GM23248 (cell line): ENCODE results near the gene SYNDIG1. TPM values are rescaled to one million over a fixed set of nuclear protein-coding genes. Genes with fewer than 3 reads are reported as not detected.

Source experiments
- DNase-seq: peaks from one replicate; pipeline ENCODE4 v3.0.0-alpha.2; 2015
- H2AFZ ChIP-seq: fragments of 200-600 bp; sonication (generic); 2 replicates; pipeline ENCODE4 v1.6.1; 2016; ENCODE audit warnings: antibody characterized with exemption
- H3F3A ChIP-seq: fragments of 200-600 bp; sonication (generic); 2 replicates; pipeline ENCODE4 v1.6.1; 2016; ENCODE audit warnings: mild to moderate bottlenecking, antibody characterized with exemption, mixed run types; ENCODE audit not compliant: insufficient read depth
- H3K27ac ChIP-seq: fragments of 200-600 bp; sonication (generic); 2 replicates; pipeline ENCODE4 v1.5.1; 2016; ENCODE audit warnings: mild to moderate bottlenecking
- H3K27me3 ChIP-seq: fragments of 200-600 bp; sonication (generic); replicated peaks from 2 replicates; pipeline ENCODE4 v1.6.1; 2016; ENCODE audit warnings: mild to moderate bottlenecking; ENCODE audit not compliant: insufficient read depth
- H3K36me3 ChIP-seq: fragments of 200-600 bp; sonication (generic); 2 replicates; pipeline ENCODE4 v1.6.1; 2016; ENCODE audit warnings: low read depth, mild to moderate bottlenecking
- H3K4me1 ChIP-seq: fragments of 200-600 bp; sonication (generic); 2 replicates; pipeline ENCODE4 v1.6.1; 2016; ENCODE audit warnings: mild to moderate bottlenecking; ENCODE audit not compliant: insufficient read depth
- H3K4me2 ChIP-seq: fragments of 200-600 bp; sonication (generic); one replicate; pipeline ENCODE4 v1.6.1; 2016; ENCODE audit warnings: mild to moderate bottlenecking; ENCODE audit not compliant: unreplicated experiment
- H3K4me3 ChIP-seq: fragments of 200-600 bp; sonication (generic); 2 replicates; pipeline ENCODE4 v1.5.1; 2016; ENCODE audit warnings: mild to moderate bottlenecking
- H3K79me2 ChIP-seq: fragments of 200-600 bp; sonication (generic); 2 replicates; pipeline ENCODE4 v1.6.1; 2016; ENCODE audit warnings: mild to moderate bottlenecking; ENCODE audit not compliant: insufficient read depth
- H3K9ac ChIP-seq: fragments of 200-600 bp; sonication (generic); 2 replicates; pipeline ENCODE4 v1.6.1; 2016; ENCODE audit warnings: mild to moderate bottlenecking
- H3K9me2 ChIP-seq: fragments of 200-600 bp; sonication (generic); 2 replicates; pipeline ENCODE4 v1.6.1; 2016; ENCODE audit warnings: mixed run types, mild to moderate bottlenecking, moderate library complexity; ENCODE audit not compliant: insufficient read depth
- H3K9me3 ChIP-seq: fragments of 200-600 bp; sonication (generic); one replicate; pipeline ENCODE4 v1.6.1; 2017; ENCODE audit warnings: low read depth
- H4K20me1 ChIP-seq: fragments of 200-600 bp; sonication (generic); 2 replicates; pipeline ENCODE4 v1.6.0; 2016; ENCODE audit not compliant: insufficient read depth
- EZH2 ChIP-seq: fragments of 200-600 bp; sonication (generic); IDR thresholded peaks from 2 replicates; pipeline ENCODE4 v1.6.1; 2018; ENCODE audit warnings: antibody characterized with exemption, mild to moderate bottlenecking; ENCODE audit not compliant: insufficient read depth, poor library complexity, severe bottlenecking
- EZH2phosphoT487 ChIP-seq: fragments of 200-600 bp; sonication (generic); IDR thresholded peaks from 2 replicates; pipeline ENCODE4 v1.6.1; 2018; ENCODE audit warnings: antibody characterized with exemption, moderate library complexity, mild to moderate bottlenecking, low read depth; ENCODE audit not compliant: insufficient read depth
- WGBS, 2 experiments: methylation state at CpG; one replicate each; pipeline ENCODE4 v1.1.6; 2015 to 2017; ENCODE audit warnings: low lambda C conversion rate in 2 of 2, low coverage in 1 of 2; ENCODE audit errors: missing lambda C conversion rate in 2 of 2; 5-methylcytosine and 5-hydroxymethylcytosine counted together
- in situ Hi-C: fragments of 300-500 bp; cut with MboI; formaldehyde crosslinking; loops from 2 replicates; pipeline ENCODE4 v1.15.0; 2020
- polyA plus RNA-seq: library from polyadenylated mRNA; unstranded; fragments of >200 nt; fragmentation: Nextera tagmentation; extraction: Ambion mirVana; gene quantifications from 2 replicates; pipeline ENCODE4 v1.2.1, GENCODE V29; 2016
- total RNA-seq: library from RNA; depleted of rRNA; stranded (reverse); fragments of >200 nt; shearing (Covaris generic); gene quantifications from 2 replicates; pipeline ENCODE4 v1.2.3, GENCODE V29; 2014

Gene SYNDIG1
- total and polyA plus RNA-seq, 2 experiments from 2014 or later: 1.6 to 2.6 TPM

- H3K4me2 ChIP-seq: no peak overlapping the region
- no peak overlapping the region for H3K4me3 ChIP-seq
- H3K27ac ChIP-seq: no peak overlapping the region
- no peak for DNase-seq
- WGBS, 2 experiments: 73 to 83% methylated on average over 8 of the region's 8 CpGs
- H2AFZ ChIP-seq: no peak overlapping the region
- peaks cover 6% of the 10 kb centered on the region; the same call in 1 of the 2 replicates for H3F3A ChIP-seq
- in situ Hi-C loops: loop anchor here (5.0 kb wide), 1 partner anchor 51 kb away; no protein-coding TSS in a partner anchor
- no peaks in the 10 kb centered on the region for H3K9me3 ChIP-seq
- no peaks in the 10 kb centered on the region for H3K27me3 ChIP-seq
- H3K4me1 ChIP-seq: peaks cover 6% of the 10 kb centered on the region
- H4K20me1 ChIP-seq: no peaks in the 10 kb centered on the region
- H3K36me3 ChIP-seq: no peaks in the 10 kb centered on the region
- TF ChIP-seq EZH2phosphoT487 (no peak), EZH2 (no peak)
- no peak overlapping the region for H3K9ac ChIP-seq
- no peaks in the 10 kb centered on the region for H3K9me2 ChIP-seq
- no peaks in the 10 kb centered on the region for H3K79me2 ChIP-seq
Observed at GRCh38 chr20:24533449-24533848, 64.0 kb downstream of the SYNDIG1 start.

GRCh38 chr20:24534282-24534681 is 64.9 kb downstream of the SYNDIG1 start:
- Histone ChIP-seq H3K36me3 (no peaks in the 10 kb centered on the region), H3K27me3 (no peaks in the 10 kb centered on the region), H3K27ac (no peak overlapping the region), H4K20me1 (no peaks in the 10 kb centered on the region), H3F3A (peaks cover 6% of the 10 kb centered on the region; the same call in 1 of the 2 replicates), H3K9ac (no peak overlapping the region), H3K4me3 (no peak overlapping the region), H2AFZ (no peak overlapping the region), H3K79me2 (no peaks in the 10 kb centered on the region), H3K4me2 (no peak overlapping the region), H3K4me1 (peaks cover 6% of the 10 kb centered on the region), H3K9me2 (no peaks in the 10 kb centered on the region), H3K9me3 (no peaks in the 10 kb centered on the region)
- no peak for TF ChIP-seq EZH2phosphoT487
- no peak for TF ChIP-seq EZH2
- WGBS, 2 experiments: 77 to 79% methylated on average over 9 of the region's 9 CpGs
- in situ Hi-C loops: loop anchor here (5.0 kb wide), 1 partner anchor 52 kb away; no protein-coding TSS in a partner anchor
- no peak for DNase-seq

- peaks cover 4% of the 10 kb centered on the region; the same call in 1 of the 2 replicates for H3K27me3 ChIP-seq
- in situ Hi-C loops: no loop called here
- DNase-seq: peak; percentile 94
Observed at GRCh38 chr20:24535941-24536730, 66.7 kb downstream of the SYNDIG1 start.

DNA sequence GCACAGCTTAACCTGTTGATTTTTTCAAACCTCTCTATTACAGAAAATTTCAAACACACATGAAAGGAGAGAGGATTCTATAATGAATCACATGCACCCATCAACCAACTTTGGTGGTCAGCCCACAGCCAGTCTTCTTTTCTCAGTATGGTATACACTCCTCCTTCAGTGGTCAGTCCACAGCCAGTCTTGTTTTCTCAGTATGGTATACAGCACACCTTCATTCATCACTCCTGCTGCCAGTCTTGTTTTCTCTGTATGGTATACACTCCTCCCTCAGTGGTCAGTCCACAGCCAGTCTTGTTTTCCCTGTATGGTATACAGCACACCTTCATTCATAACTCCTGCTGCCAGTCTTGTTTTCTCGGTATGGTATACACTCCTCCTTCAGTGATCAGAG is 67.8 kb downstream of the SYNDIG1 start:
- H3K9me2 ChIP-seq: no peaks in the 10 kb centered on the region
- DNase-seq: no peak
- peaks cover 4% of the 10 kb centered on the region; the same call in 1 of the 2 replicates for H3K27me3 ChIP-seq
- no peak overlapping the region for H3K4me2 ChIP-seq
- no peaks in the 10 kb centered on the region for H3K4me1 ChIP-seq
- H3K9me3 ChIP-seq: no peaks in the 10 kb centered on the region
- in situ Hi-C loops: no loop called here
- no peak overlapping the region for H2AFZ ChIP-seq
- no peak overlapping the region for H3K4me3 ChIP-seq
- H3K27ac ChIP-seq: no peak overlapping the region
- peaks cover 6% of the 10 kb centered on the region; the same call in 1 of the 2 replicates for H3F3A ChIP-seq
- no peaks in the 10 kb centered on the region for H3K36me3 ChIP-seq
- no peaks in the 10 kb centered on the region for H4K20me1 ChIP-seq
- no peak overlapping the region for H3K9ac ChIP-seq
- WGBS, 2 experiments: 93 to 100% methylated on average over 1 of the region's 1 CpG
- TF ChIP-seq EZH2: no peak
- no peak for TF ChIP-seq EZH2phosphoT487
- no peaks in the 10 kb centered on the region for H3K79me2 ChIP-seq

More at GRCh38 chr20:24535941-24536730, 66.7 kb downstream of the SYNDIG1 start:
- Histone ChIP-seq H3K4me3 (no peak overlapping the region), H3K27ac (no peak overlapping the region), H3K4me1 (no peaks in the 10 kb centered on the region), H3K36me3 (no peaks in the 10 kb centered on the region), H4K20me1 (no peaks in the 10 kb centered on the region), H3K9me2 (no peaks in the 10 kb centered on the region), H3K9ac (no peak overlapping the region), H3K4me2 (no peak overlapping the region), H3K9me3 (no peaks in the 10 kb centered on the region), H3K79me2 (no peaks in the 10 kb centered on the region), H3F3A (peaks cover 6% of the 10 kb centered on the region; the same call in 1 of the 2 replicates), H2AFZ (no peak overlapping the region)
- TF ChIP-seq EZH2 (no peak), EZH2phosphoT487 (no peak)
- 54% methylated on average over 14 of the region's 14 CpGs for WGBS, 2 experiments
